HUES48 (cell line): Measurements from ENCODE around the gene GOLPH3.

Experiments used
- H3K27ac ChIP-seq: one replicate; pipeline ENCODE4 v1.7.0; 2013; ENCODE audit warnings: low read depth, low read length, inconsistent platforms
- H3K27me3 ChIP-seq: 2 replicates; pipeline ENCODE4 v1.6.1; 2013; ENCODE audit warnings: mild to moderate bottlenecking, low read length; ENCODE audit not compliant: control insufficient read depth, insufficient read depth
- H3K36me3 ChIP-seq: 2 replicates; pipeline ENCODE4 v1.6.1; 2013; ENCODE audit warnings: low read length; ENCODE audit not compliant: control insufficient read depth, insufficient read depth
- H3K4me1 ChIP-seq: 2 replicates; pipeline ENCODE4 v1.6.1; 2013; ENCODE audit warnings: mild to moderate bottlenecking, low read length; ENCODE audit not compliant: control insufficient read depth, insufficient read depth
- H3K4me3 ChIP-seq: 2 replicates; pipeline ENCODE4 v1.5.1; 2013; ENCODE audit warnings: mild to moderate bottlenecking, low read depth, low read length
- H3K9ac ChIP-seq: 2 replicates; pipeline ENCODE4 v1.6.1; 2013; ENCODE audit warnings: mild to moderate bottlenecking, low read depth, low read length, moderate library complexity
- H3K9me3 ChIP-seq: 2 replicates; pipeline ENCODE4 v1.6.1; 2013; ENCODE audit warnings: low read length; ENCODE audit not compliant: control insufficient read depth, insufficient read depth

Gene GOLPH3

DNA sequence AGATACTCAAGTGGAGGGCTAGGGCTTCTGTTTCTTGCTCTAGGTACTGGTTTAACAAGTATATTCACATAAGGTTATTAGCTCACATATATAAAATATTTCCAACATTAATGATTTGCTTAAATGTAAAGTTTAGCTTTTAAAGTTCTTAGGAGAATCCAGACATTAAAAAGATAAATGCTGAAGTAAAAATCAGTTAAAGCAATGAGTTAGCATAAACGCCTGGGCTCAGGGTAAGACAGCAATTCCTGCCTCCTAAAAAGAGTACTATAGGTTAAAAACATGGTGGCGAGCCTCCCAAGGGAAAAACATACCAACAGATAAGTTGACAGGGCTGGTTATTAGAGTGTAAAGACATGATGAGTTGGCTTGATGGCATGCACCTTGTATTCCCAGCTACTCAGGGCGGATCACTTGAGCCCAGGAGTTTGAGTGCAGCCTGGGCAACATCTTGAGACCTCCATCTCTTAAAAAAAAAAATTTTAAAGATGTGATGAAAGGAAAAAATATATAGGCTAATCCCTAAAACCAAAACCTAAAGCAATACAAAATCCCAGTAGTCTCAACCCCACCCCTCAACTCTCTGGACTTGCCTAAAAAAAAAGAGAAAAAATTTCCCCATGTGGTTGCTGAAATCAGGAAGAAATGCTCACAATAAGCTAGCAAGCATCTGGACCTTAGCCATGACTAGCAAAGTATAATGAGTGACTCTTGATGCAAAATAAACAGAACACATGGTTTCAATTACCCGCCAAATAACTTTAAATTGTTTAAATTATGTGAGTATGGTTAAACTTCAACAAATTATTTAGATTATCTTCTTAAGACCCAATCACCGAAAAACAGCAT is 3.6 kb downstream of the GOLPH3 start:
- H3K4me1 ChIP-seq: no peaks in the 10 kb centered on the region
- H3K4me3 ChIP-seq: no peak overlapping the region; the same call in 1 of the 2 replicates
- H3K9me3 ChIP-seq: no peaks in the 10 kb centered on the region
- H3K27me3 ChIP-seq: no peaks in the 10 kb centered on the region
- H3K27ac ChIP-seq: no peak overlapping the region
- peaks cover 58% of the 10 kb centered on the region for H3K36me3 ChIP-seq
- H3K9ac ChIP-seq: no peak overlapping the region

- H3K4me3 ChIP-seq: no peak overlapping the region
- H3K4me1 ChIP-seq: no peaks in the 10 kb centered on the region
- peaks cover 60% of the 10 kb centered on the region for H3K36me3 ChIP-seq
- H3K27me3 ChIP-seq: no peaks in the 10 kb centered on the region
- H3K27ac ChIP-seq: no peak overlapping the region
- no peak overlapping the region for H3K9ac ChIP-seq
- H3K9me3 ChIP-seq: no peaks in the 10 kb centered on the region
These were observed 5.6 kb downstream of the GOLPH3 start for GRCh38 chr5:32168460-32169033.

GRCh38 chr5:32165597-32165996 is 8.5 kb downstream of the GOLPH3 start:
- Histone ChIP-seq H3K9me3 (no peaks in the 10 kb centered on the region), H3K9ac (no peak overlapping the region), H3K36me3 (peaks cover 50% of the 10 kb centered on the region), H3K27me3 (no peaks in the 10 kb centered on the region), H3K27ac (no peak overlapping the region), H3K4me3 (no peak overlapping the region), H3K4me1 (no peaks in the 10 kb centered on the region)

- H3K27me3 ChIP-seq: no peaks in the 10 kb centered on the region
- peaks cover 4% of the 10 kb centered on the region for H3K4me1 ChIP-seq
- no peak overlapping the region for H3K27ac ChIP-seq
- H3K4me3 ChIP-seq: no peak overlapping the region
- H3K36me3 ChIP-seq: peaks cover 32% of the 10 kb centered on the region
- no peak overlapping the region for H3K9ac ChIP-seq
- no peaks in the 10 kb centered on the region for H3K9me3 ChIP-seq
These were observed 10.3 kb downstream of the GOLPH3 start for GRCh38 chr5:32163785-32164184.

DNA sequence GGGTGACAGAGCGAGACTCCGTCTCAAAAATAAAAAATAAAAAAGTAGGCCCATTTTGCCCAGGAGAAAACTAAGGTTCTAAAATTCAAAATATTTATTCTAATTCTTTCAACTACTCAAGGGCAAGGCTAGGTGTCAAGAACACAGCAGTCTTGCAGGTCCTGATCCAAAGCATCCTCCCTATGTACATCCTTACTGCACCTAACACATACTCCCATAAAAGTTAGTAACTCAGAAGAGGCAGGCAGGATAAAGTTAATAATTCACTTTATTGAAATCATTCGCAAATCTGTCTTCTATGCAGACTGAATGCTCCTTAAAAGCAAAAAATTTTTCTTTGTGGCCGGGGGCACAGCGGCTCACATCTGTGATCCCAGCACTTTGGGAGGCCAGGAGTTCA is 11.1 kb downstream of the GOLPH3 start:
- no peak overlapping the region for H3K27ac ChIP-seq
- no peaks in the 10 kb centered on the region for H3K27me3 ChIP-seq
- no peak overlapping the region for H3K4me3 ChIP-seq
- peaks cover 11% of the 10 kb centered on the region for H3K4me1 ChIP-seq
- peaks cover 25% of the 10 kb centered on the region for H3K36me3 ChIP-seq
- H3K9me3 ChIP-seq: no peaks in the 10 kb centered on the region
- no peak overlapping the region for H3K9ac ChIP-seq

GRCh38 chr5:32160228-32160627 is 13.9 kb downstream of the GOLPH3 start:
- Histone ChIP-seq H3K4me3 (no peak overlapping the region), H3K9ac (no peak overlapping the region), H3K4me1 (peaks cover 21% of the 10 kb centered on the region), H3K36me3 (no peaks in the 10 kb centered on the region), H3K27ac (no peak overlapping the region), H3K9me3 (no peaks in the 10 kb centered on the region), H3K27me3 (no peaks in the 10 kb centered on the region)

GRCh38 chr5:32159328-32160072 is 14.6 kb downstream of the GOLPH3 start:
- H3K9me3 ChIP-seq: no peaks in the 10 kb centered on the region
- H3K36me3 ChIP-seq: no peaks in the 10 kb centered on the region
- no peak overlapping the region for H3K27ac ChIP-seq
- H3K4me3 ChIP-seq: no peak overlapping the region
- no peaks in the 10 kb centered on the region for H3K27me3 ChIP-seq
- no peak overlapping the region for H3K9ac ChIP-seq
- H3K4me1 ChIP-seq: peaks cover 21% of the 10 kb centered on the region

DNA sequence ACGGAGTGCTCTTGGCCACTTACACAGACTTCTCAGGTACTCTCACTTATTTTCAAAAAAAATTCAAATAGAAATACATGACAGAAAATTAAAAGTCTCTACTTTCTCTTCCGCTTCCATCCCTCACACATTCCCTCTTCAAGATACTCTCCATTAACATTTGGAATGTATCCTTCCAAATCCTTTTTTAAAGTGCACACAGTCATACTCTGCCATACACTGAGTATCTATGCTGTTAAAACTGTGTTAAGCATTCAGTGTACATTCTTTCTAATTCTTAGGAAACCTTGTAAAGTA is 15.5 kb downstream of the GOLPH3 start:
- Histone ChIP-seq H3K4me1 (peaks cover 21% of the 10 kb centered on the region), H3K9ac (no peak overlapping the region), H3K36me3 (no peaks in the 10 kb centered on the region), H3K27ac (no peak overlapping the region), H3K9me3 (no peaks in the 10 kb centered on the region), H3K27me3 (no peaks in the 10 kb centered on the region), H3K4me3 (no peak overlapping the region)

DNA sequence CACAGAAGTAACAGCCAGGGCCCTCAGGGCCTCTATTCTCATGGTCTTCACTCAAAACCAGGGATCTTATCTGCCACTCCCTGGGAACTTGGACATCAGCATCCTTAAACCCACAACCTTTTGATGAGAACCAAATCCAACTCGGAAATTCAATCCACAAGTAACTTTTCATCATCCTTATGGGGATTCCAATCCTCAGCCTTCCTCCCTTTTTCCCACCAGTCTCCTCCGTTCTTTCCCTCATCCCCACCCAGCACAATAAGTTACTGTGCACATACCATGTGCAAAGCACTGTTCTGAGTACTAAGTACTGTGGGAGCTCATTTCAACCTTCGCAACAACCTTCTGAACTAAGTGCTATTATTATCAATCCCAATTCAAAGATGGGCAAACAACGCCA is 17.0 kb downstream of the GOLPH3 start:
- Histone ChIP-seq H3K27ac (no peak overlapping the region), H3K36me3 (no peaks in the 10 kb centered on the region), H3K4me3 (no peak overlapping the region), H3K27me3 (no peaks in the 10 kb centered on the region), H3K9me3 (no peaks in the 10 kb centered on the region), H3K4me1 (peaks cover 21% of the 10 kb centered on the region), H3K9ac (no peak overlapping the region)

DNA sequence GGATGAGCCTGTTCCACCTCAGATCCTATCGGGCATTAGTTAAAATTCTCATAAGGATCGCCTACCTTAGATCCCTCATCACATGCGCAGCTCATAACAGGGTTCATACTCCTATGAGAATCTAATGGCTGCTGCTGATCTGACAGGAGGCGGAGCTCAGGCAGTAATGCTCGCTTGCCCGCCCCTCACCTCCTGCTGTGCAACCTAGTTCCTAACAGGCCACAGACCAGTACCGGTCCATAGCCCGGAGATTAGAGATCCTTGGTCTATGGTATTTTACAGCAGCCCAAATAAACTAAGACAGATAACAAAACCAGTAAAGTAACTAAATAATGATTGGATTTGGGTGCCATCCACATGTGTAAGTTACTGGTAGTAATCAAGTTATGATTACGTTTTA is 17.5 kb downstream of the GOLPH3 start:
- Histone ChIP-seq H3K4me3 (no peak overlapping the region), H3K4me1 (peaks cover 21% of the 10 kb centered on the region), H3K36me3 (no peaks in the 10 kb centered on the region), H3K9me3 (no peaks in the 10 kb centered on the region), H3K27ac (no peak overlapping the region), H3K9ac (no peak overlapping the region), H3K27me3 (no peaks in the 10 kb centered on the region)

DNA sequence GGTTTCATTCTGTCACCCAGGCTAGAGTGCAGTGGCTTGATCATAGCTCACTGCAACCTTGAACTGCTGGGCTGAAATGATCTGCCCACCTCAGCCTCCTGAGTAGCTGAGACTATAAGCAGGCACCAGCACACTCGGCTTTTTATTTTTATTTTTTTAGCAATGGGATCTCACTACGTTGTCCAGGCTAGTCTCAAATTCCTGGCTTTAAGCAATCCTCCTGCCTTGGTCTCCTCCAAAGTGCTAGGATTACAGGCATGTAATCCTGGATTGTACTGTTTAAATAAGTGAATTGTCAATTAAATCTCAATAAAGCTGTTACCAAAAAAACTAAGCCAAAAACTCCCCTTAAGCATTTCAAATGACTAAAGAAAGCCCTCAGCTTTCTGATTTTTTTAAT is 18.9 kb downstream of the GOLPH3 start:
- peaks cover 21% of the 10 kb centered on the region for H3K4me1 ChIP-seq
- H3K9ac ChIP-seq: no peak overlapping the region
- no peak overlapping the region for H3K27ac ChIP-seq
- no peaks in the 10 kb centered on the region for H3K27me3 ChIP-seq
- H3K9me3 ChIP-seq: no peaks in the 10 kb centered on the region
- H3K36me3 ChIP-seq: no peaks in the 10 kb centered on the region
- no peak overlapping the region for H3K4me3 ChIP-seq
